ENCODE measurements around the gene TM4SF1. TPM values are rescaled to one million over a fixed set of nuclear protein-coding genes. Genes with fewer than 3 reads are reported as not detected.
"Not testable (repeated sequence)": the region's sequence is repeated elsewhere in the genome, so short reads cannot be mapped to it uniquely, and the experiment has no call there.

The TM4SF1 gene
- total RNA-seq, 2 donors from 2014 or later = 106 to 219 TPM

GRCh38 chr3:149363053-149363452 is 14.4 kb downstream of the TM4SF1 start:
- no peak for DNase-seq (ENCODE audit: low spot score)
- intact Hi-C loops (cut with DNase I) = no loop called here

GRCh38 chr3:149362366-149362765 is 15.1 kb downstream of the TM4SF1 start:
- intact Hi-C loops (cut with DNase I) = no loop called here
- no peak for DNase-seq (ENCODE audit: low spot score)

GRCh38 chr3:149356630-149357029 is 20.8 kb downstream of the TM4SF1 start:
- no peak for DNase-seq (ENCODE audit: low spot score)
- intact Hi-C loops (cut with DNase I) = no loop called here

GRCh38 chr3:149356044-149356592 is 21.3 kb downstream of the TM4SF1 start:
- intact Hi-C loops (cut with DNase I) = no loop called here
- no peak for DNase-seq (ENCODE audit: low spot score)

- intact Hi-C loops (cut with DNase I) = no loop called here
- no peak for DNase-seq (ENCODE audit: low spot score)
Measured at GRCh38 chr3:149353581-149354184, 23.8 kb downstream of the TM4SF1 start.

GRCh38 chr3:149352556-149352955 is 24.9 kb downstream of the TM4SF1 start:
- intact Hi-C loops (cut with DNase I) = no loop called here
- DNase-seq (ENCODE audit: low spot score) = peak; percentile 84

- no peak for DNase-seq (ENCODE audit: low spot score)
- intact Hi-C loops (cut with DNase I) = no loop called here
Measured at GRCh38 chr3:149343951-149344350, 33.5 kb downstream of the TM4SF1 start.

GRCh38 chr3:149342413-149343380 is 34.8 kb downstream of the TM4SF1 start:
- intact Hi-C loops (cut with DNase I) = no loop called here
- no peak for DNase-seq (ENCODE audit: low spot score)

- DNase-seq (ENCODE audit: low spot score) = no peak
- intact Hi-C loops (cut with DNase I) = no loop called here
Measured at GRCh38 chr3:149340310-149340933, 37.0 kb downstream of the TM4SF1 start.

- intact Hi-C loops (cut with DNase I) = no loop called here
Measured at GRCh38 chr3:149339931-149340309, 37.5 kb downstream of the TM4SF1 start.

GRCh38 chr3:149337486-149337885 is 40.0 kb downstream of the TM4SF1 start:
- intact Hi-C loops (cut with DNase I); DNase-seq (ENCODE audit: low spot score): not testable (repeated sequence)

More at GRCh38 chr3:149339931-149340309, 37.5 kb downstream of the TM4SF1 start:
- DNase-seq (ENCODE audit: low spot score) = peak; percentile 96

GRCh38 chr3:149336925-149337324 is 40.5 kb downstream of the TM4SF1 start:
- no peak for DNase-seq (ENCODE audit: low spot score)
- intact Hi-C loops (cut with DNase I) = no loop called here

- intact Hi-C loops (cut with DNase I) = no loop called here
- DNase-seq (ENCODE audit: low spot score) = no peak
Measured at GRCh38 chr3:149333176-149333859, 44.1 kb downstream of the TM4SF1 start, which contains the start of gene TM4SF18. Gene TM4SF18 (minus strand): TSS chr3:149333636. CDS start chr3:149333382, 254 bp downstream.

GRCh38 chr3:149332771-149333170 is 44.7 kb downstream of the TM4SF1 start:
- DNase-seq (ENCODE audit: low spot score) = no peak
- intact Hi-C loops (cut with DNase I) = no loop called here

GRCh38 chr3:149332227-149332765 is 45.2 kb downstream of the TM4SF1 start:
- intact Hi-C loops (cut with DNase I) = no loop called here
- DNase-seq (ENCODE audit: low spot score) = no peak

- DNase-seq (ENCODE audit: low spot score) = no peak
- intact Hi-C loops (cut with DNase I) = no loop called here
Measured at GRCh38 chr3:149331396-149331795, 46.1 kb downstream of the TM4SF1 start.

GRCh38 chr3:149330609-149331331 is 46.7 kb downstream of the TM4SF1 start:
- DNase-seq (ENCODE audit: low spot score) = no peak
- intact Hi-C loops (cut with DNase I) = no loop called here

- no peak for DNase-seq (ENCODE audit: low spot score)
- intact Hi-C loops (cut with DNase I) = no loop called here
Measured at GRCh38 chr3:149327156-149327555, 50.3 kb downstream of the TM4SF1 start.
